OCI-LY1 (cell line): ENCODE measurements around the gene PRLH.

Experiments
- H2AFZ ChIP-seq: fragments of 200-600 bp; sonication (generic), shearing (Covaris generic); 2 replicates; pipeline ENCODE4 v1.6.0; 2014; ENCODE audit warnings: antibody characterized with exemption, mild to moderate bottlenecking, low read length
- H3F3A ChIP-seq: fragments of 200-600 bp; sonication (generic), shearing (Covaris generic); 2 replicates; pipeline ENCODE4 v1.6.0; 2014; ENCODE audit warnings: mild to moderate bottlenecking, antibody characterized with exemption, low read length, moderate library complexity; ENCODE audit not compliant: insufficient read depth
- H3K27ac ChIP-seq: fragments of 200-600 bp; sonication (generic); 2 replicates; pipeline ENCODE4 v1.5.1; 2014; ENCODE audit warnings: low read length, mixed run types, mild to moderate bottlenecking, low read depth; ENCODE audit not compliant: poor library complexity, severe bottlenecking
- H3K27me3 ChIP-seq: fragments of 200-600 bp; sonication (generic); 2 replicates; pipeline ENCODE4 v1.6.0; 2014; ENCODE audit warnings: antibody characterized with exemption, mild to moderate bottlenecking, low read length, moderate library complexity; ENCODE audit not compliant: insufficient read depth
- H3K36me3 ChIP-seq: fragments of 200-600 bp; sonication (generic); 2 replicates; pipeline ENCODE4 v1.6.1; 2014; ENCODE audit warnings: mild to moderate bottlenecking, antibody characterized with exemption, low read length, moderate library complexity, mixed read lengths; ENCODE audit not compliant: insufficient read depth
- H3K4me1 ChIP-seq: fragments of 200-600 bp; sonication (generic); 2 replicates; pipeline ENCODE4 v1.5.1; 2014; ENCODE audit warnings: mild to moderate bottlenecking, low read length, moderate library complexity; ENCODE audit not compliant: insufficient read depth, severe bottlenecking
- H3K4me2 ChIP-seq: fragments of 200-600 bp; sonication (generic), shearing (Covaris generic); 2 replicates; pipeline ENCODE4 v1.6.1; 2014; ENCODE audit warnings: low read length
- H3K4me3 ChIP-seq: fragments of 200-600 bp; sonication (generic); 2 replicates; pipeline ENCODE4 v1.5.1; 2014; ENCODE audit warnings: low read length, low read depth, mild to moderate bottlenecking, mixed read lengths; ENCODE audit not compliant: poor library complexity, severe bottlenecking
- H3K79me2 ChIP-seq: fragments of 200-600 bp; shearing (Covaris generic); 2 replicates; pipeline ENCODE4 v1.6.1; 2016; ENCODE audit warnings: mixed run types, low read length, mixed read lengths; ENCODE audit not compliant: insufficient read depth
- H3K9ac ChIP-seq: fragments of 200-600 bp; sonication (generic), shearing (Covaris generic); 2 replicates; pipeline ENCODE4 v1.6.1; 2014; ENCODE audit warnings: mild to moderate bottlenecking, low read length, mixed read lengths
- H3K9me2 ChIP-seq: fragments of 200-600 bp; sonication (generic), shearing (Covaris generic); 2 replicates; pipeline ENCODE4 v1.6.1; 2014; ENCODE audit warnings: low read depth, mild to moderate bottlenecking, low read length, mixed read lengths
- H3K9me3 ChIP-seq: fragments of 200-600 bp; shearing (Covaris generic); 2 replicates; pipeline ENCODE4 v1.6.1; 2014; ENCODE audit warnings: low read length, mixed read lengths
- H4K20me1 ChIP-seq: fragments of 200-600 bp; sonication (generic), shearing (Covaris generic); 2 replicates; pipeline ENCODE4 v1.6.0; 2016; ENCODE audit warnings: mild to moderate bottlenecking, low read length; ENCODE audit not compliant: insufficient read depth
- EZH2 ChIP-seq: fragments of 200-600 bp; sonication (generic), shearing (Covaris generic); IDR thresholded peaks from 2 replicates; pipeline ENCODE4 v1.8.0; 2017; ENCODE audit warnings: borderline replicate concordance, mixed run types, mild to moderate bottlenecking, antibody characterized with exemption, low read length, moderate library complexity, mixed read lengths
- TF ChIP-seq, protein P1 (sequence below): fragments of 200-600 bp; sonication (generic), shearing (Covaris generic); IDR thresholded peaks from 2 replicates; pipeline ENCODE4 v1.5.1; 2017; ENCODE audit warnings: mild to moderate bottlenecking, antibody characterized with exemption, low read length, moderate library complexity, mixed read lengths

Gene PRLH

DNA sequence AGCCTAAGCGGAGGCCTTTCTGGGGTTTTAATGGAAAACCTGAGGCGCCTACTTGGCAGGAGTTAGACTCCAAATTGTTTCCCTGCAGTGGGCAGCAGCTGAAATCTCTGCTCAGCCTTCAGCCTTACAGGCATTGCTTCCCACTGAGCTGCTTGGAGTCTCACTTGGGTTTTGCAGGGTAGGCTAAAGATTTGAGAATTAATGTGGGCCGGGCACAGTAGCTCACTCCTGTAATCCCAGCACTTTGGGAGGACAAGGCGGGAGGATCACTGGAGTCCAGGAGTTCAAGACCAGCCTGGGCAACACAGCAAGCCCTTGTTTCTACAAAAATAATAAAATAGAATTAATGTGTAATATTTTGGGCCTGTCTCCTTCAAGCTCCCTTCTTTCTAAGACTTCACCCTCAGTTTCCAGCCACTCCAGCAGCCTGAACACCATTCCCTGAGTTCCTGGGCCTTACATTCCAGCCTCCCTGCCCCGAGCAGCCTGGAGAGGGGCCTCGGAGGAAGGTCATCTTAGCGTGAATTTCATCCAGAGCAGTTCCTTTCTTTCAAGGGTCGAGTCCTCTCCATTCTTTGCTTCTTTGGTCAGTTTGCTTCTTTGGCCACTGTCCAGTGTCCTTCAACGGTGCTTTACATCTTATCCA, 33.2 kb downstream of the PRLH start:
- H3K79me2 ChIP-seq, result no peaks in the 10 kb centered on the region
- H3F3A ChIP-seq, result no peaks in the 10 kb centered on the region
- H3K9me2 ChIP-seq, result no peaks in the 10 kb centered on the region
- peak overlapping the region; percentile 30; the same call in 1 of the 2 replicates for H3K9ac ChIP-seq
- H3K4me1 ChIP-seq, result peaks cover 22% of the 10 kb centered on the region
- H2AFZ ChIP-seq, result 0 out of 2 replicates have a peak overlapping the region, but pooled peaks have one; percentile 21
- no peaks in the 10 kb centered on the region for H3K9me3 ChIP-seq
- no peak for TF ChIP-seq EZH2
- TF ChIP-seq, protein P1, sequence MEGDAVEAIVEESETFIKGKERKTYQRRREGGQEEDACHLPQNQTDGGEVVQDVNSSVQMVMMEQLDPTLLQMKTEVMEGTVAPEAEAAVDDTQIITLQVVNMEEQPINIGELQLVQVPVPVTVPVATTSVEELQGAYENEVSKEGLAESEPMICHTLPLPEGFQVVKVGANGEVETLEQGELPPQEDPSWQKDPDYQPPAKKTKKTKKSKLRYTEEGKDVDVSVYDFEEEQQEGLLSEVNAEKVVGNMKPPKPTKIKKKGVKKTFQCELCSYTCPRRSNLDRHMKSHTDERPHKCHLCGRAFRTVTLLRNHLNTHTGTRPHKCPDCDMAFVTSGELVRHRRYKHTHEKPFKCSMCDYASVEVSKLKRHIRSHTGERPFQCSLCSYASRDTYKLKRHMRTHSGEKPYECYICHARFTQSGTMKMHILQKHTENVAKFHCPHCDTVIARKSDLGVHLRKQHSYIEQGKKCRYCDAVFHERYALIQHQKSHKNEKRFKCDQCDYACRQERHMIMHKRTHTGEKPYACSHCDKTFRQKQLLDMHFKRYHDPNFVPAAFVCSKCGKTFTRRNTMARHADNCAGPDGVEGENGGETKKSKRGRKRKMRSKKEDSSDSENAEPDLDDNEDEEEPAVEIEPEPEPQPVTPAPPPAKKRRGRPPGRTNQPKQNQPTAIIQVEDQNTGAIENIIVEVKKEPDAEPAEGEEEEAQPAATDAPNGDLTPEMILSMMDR, result no peak
- no peaks in the 10 kb centered on the region for H3K36me3 ChIP-seq
- no peaks in the 10 kb centered on the region for H3K27me3 ChIP-seq
- peak overlapping the region; percentile 33; the same call in 1 of the 2 replicates for H3K4me2 ChIP-seq
- no peak overlapping the region for H3K27ac ChIP-seq
- H4K20me1 ChIP-seq, result no peaks in the 10 kb centered on the region
- peak overlapping the region; percentile 31 for H3K4me3 ChIP-seq

DNA sequence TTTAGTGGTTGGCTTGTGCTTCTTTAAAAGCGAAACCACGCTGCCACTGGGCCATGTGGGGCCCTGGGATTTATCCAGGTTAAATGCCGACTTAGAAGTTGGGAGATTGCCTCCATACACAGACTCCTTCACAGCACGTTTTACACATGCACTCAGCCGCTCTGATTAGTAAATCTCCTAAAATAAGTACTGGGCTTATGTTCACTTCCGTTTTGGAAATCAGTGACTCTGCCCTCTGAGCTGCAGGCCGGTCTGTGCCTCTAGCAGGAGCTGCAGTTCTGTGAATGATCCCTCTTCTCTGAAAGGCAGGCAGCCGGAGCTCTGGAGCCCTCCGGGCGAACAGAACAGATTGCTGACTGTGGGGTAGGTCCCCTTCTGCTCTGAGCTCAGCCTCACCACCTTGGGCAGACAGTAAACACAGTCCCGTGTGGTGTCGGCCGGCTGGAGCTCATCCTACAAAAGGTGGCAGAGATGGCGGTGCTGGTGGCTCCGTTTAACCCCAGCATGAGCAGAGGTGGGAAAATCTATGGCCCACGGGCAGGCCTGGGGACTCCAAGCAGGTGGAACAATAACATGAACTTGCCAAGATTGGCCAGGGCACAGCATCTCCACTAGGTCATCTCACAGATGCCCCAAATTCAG, 34.0 kb downstream of the PRLH start:
- H3K27ac ChIP-seq, result no peak overlapping the region
- peak overlapping the region; percentile 33; the same call in 1 of the 2 replicates for H3K4me2 ChIP-seq
- H2AFZ ChIP-seq, result 0 out of 2 replicates have a peak overlapping the region, but pooled peaks have one; percentile 21

DNA sequence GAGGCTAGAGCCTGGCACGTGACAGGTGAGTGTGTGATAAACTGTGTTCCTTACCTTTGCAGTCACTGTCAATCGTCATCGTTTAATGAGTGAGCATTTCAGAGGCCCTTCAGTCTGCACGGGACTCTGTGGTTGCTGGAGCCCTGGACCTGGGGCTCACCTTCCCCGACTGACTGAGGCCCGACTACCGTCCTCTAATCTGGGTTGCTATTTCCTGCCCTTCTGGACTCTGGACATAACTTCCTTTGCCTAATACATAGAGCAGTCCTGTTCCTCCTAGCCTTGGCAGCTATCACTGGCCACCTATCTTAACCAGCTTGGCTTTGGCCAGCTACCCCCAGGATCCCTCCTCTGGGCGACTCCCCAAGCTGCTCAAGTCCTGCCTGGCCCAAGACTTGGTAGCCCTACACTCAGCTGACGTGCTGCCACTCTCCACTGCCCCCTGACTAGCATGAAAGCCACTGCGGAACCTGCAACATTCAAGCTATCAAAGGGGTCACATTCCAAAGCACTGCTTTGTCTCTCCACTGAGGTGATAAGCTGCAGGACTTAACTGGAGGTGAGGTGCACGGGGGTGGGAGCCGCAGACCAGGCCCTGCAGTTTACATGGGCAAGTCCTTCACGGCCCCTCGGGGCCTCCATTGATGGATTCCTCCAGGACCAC, 35.2 kb downstream of the PRLH start:
- no peak overlapping the region for H3K27ac ChIP-seq
- no peaks in the 10 kb centered on the region for H3K9me2 ChIP-seq
- H4K20me1 ChIP-seq, result no peaks in the 10 kb centered on the region
- H3K36me3 ChIP-seq, result no peaks in the 10 kb centered on the region
- no peak overlapping the region for H3K4me3 ChIP-seq
- no peak overlapping the region for H2AFZ ChIP-seq
- no peaks in the 10 kb centered on the region for H3K9me3 ChIP-seq
- peaks cover 22% of the 10 kb centered on the region for H3K4me1 ChIP-seq
- H3F3A ChIP-seq, result no peaks in the 10 kb centered on the region
- no peak overlapping the region for H3K4me2 ChIP-seq
- TF ChIP-seq, protein P1, result no peak
- no peak for TF ChIP-seq EZH2
- H3K79me2 ChIP-seq, result no peaks in the 10 kb centered on the region
- no peak overlapping the region for H3K9ac ChIP-seq
- no peaks in the 10 kb centered on the region for H3K27me3 ChIP-seq

More for the DNA sequence above, 34.0 kb downstream of the PRLH start:
- Histone ChIP-seq H3K36me3 (no peaks in the 10 kb centered on the region), H3F3A (no peaks in the 10 kb centered on the region), H3K79me2 (no peaks in the 10 kb centered on the region), H3K4me1 (peaks cover 22% of the 10 kb centered on the region), H3K9ac (peak overlapping the region; percentile 30; the same call in 1 of the 2 replicates), H3K27me3 (no peaks in the 10 kb centered on the region), H3K4me3 (peak overlapping the region; percentile 31), H4K20me1 (no peaks in the 10 kb centered on the region), H3K9me2 (no peaks in the 10 kb centered on the region), H3K9me3 (no peaks in the 10 kb centered on the region)
- no peak for TF ChIP-seq EZH2
- TF ChIP-seq, protein P1, result peak; percentile 12; the same call in 1 of the 2 replicates
